Measurements from ENCODE around the gene SV2B.

The SV2B gene

GRCh38 chr15:91228890-91229289 is 128.8 kb downstream of the SV2B start:
- no peak for DNase-seq (ENCODE audit: low spot score)

DNA sequence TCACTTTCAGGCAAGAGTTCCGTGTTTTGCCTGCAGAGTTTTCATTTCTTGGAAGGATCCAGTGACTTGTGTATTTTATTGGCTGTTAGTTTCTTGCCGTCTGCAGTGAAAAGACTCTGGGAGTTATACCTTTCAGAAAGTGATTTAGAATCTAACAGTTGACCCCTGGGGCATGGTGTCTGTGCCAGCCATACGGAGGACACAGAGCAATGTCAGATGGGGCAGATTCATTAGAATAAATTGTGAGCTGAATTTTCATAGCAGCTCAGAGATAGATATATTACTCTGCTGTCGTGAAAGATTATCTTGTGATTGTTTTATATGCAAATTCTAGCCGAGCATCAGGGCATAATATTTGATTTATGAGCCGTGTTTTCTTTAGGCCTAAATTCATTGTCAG is 131.6 kb downstream of the SV2B start:
- no peak for DNase-seq (ENCODE audit: low spot score)

- no peak for DNase-seq (ENCODE audit: low spot score)
Observed at GRCh38 chr15:91234759-91235158, 134.7 kb downstream of the SV2B start.

GRCh38 chr15:91235376-91235775 is 135.3 kb downstream of the SV2B start:
- no peak for DNase-seq (ENCODE audit: low spot score)

- no peak for DNase-seq (ENCODE audit: low spot score)
Observed at GRCh38 chr15:91237445-91237844, 137.4 kb downstream of the SV2B start.

- DNase-seq (ENCODE audit: low spot score), result no peak
Observed at GRCh38 chr15:91238644-91239425, 138.8 kb downstream of the SV2B start.

- no peak for DNase-seq (ENCODE audit: low spot score)
Observed at GRCh38 chr15:91243826-91244225, 143.8 kb downstream of the SV2B start.

GRCh38 chr15:91244919-91245318 is 144.9 kb downstream of the SV2B start:
- DNase-seq (ENCODE audit: low spot score), result no peak

DNA sequence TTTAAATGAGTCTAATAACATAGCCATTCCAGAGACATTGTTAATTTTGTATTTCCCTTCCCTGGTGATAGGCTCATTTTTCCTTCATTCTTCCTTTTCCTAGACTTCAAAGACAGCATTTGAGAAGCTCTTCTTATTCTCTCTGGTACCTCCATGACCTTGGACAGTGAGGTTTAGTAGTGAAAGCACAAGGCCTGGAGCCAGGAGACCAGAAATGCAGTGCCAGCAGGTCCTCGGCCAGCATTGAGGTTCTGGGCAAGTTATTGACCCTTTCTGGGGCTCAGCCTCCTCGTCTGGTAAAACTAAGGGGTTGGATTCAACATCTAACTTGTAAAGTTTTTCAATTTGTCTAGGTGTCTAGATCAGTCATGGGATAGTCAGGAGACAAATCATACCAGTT is 146.9 kb downstream of the SV2B start:
- no peak for DNase-seq (ENCODE audit: low spot score)

DNA sequence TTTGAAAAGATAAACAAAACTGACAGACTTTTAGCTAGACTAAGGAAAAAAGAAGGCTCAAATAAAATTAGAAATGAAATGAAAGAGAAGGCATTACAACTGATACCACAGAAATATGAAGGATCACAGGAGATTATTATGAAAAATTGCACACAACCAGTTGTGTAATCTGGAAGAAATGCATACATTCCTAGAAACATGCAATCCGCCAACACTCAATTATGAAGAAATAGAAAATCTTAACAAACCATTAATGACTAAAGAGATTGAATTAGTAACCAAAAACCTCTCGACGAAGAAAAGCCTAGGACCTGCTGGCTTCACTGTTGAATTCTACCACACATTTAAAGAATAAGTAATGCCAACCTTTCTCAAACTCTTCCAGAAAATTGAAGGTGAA is 149.5 kb downstream of the SV2B start:
- DNase-seq (ENCODE audit: low spot score), result no peak

DNA sequence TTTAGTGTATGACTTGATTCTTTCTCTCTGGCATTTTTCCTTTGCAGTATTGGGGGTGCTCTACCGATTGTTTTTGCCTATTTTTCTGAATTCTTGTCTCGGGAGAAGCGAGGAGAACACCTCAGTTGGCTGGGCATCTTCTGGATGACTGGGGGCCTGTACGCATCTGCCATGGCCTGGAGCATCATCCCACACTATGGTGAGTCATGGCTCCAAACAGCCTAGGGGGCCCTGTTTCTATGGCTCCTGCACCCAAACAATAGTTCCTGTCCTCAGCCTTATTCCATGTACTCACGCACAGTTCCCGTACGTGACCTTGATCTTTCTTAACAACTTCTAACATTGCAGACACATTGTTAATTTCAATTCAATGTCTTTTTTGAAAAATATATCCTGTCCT is 152.3 kb downstream of the SV2B start:
- DNase-seq (ENCODE audit: low spot score), result no peak

GRCh38 chr15:91252756-91253155 is 152.7 kb downstream of the SV2B start:
- no peak for DNase-seq (ENCODE audit: low spot score)

GRCh38 chr15:91253605-91254004 is 153.5 kb downstream of the SV2B start:
- DNase-seq (ENCODE audit: low spot score), result no peak

DNA sequence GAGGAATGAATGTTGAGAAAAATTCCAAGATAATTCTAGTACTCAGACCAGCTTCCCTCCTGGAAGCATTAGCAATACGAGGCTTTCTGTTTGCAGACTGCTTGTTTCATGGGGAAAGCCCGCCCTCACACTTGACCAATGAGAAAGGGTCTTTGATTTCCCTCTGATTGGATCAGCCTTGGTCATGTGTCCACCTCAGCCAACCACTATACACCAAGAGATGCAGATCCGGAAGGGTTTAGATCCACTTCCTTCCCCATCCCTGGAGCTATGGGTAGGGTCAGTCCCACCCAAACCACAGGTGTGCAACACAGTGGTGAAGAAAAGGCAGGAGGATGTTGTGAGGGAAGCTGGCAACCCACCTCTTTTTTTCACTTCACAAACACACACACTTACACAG is 154.7 kb downstream of the SV2B start:
- no peak for DNase-seq (ENCODE audit: low spot score)

- DNase-seq (ENCODE audit: low spot score), result no peak
Observed at GRCh38 chr15:91255670-91256192, 155.7 kb downstream of the SV2B start.

DNA sequence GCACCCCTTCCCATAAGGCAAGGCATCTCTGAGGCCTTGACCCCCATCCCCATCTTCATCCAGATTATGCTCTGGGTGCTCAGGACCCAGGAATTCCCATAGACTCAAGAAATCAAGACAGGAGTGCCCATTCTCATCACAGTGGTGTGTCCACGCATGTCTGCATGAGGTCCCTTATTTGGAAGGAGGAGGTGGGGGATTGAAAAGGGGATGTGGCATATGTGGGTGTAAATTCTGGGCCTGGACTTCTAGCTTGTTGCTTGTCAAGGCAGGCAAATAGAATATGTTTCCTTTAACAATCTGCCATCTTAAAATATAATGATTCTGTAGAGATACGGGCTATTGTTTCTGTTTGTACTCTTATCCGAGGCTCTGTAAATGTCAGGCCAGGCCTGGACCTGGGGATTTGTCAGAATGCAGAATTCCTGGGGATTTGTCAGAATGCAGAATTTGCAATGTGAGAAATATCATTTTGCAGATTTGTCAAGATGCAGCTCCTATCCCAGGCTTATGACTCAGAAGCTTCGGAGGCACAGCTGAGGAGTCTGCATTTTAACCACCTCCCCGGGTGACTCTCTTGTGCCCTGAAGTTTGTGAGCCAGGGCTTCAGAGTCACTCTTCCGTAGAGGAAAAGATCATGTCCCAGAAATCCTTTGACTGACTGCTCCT is 157.8 kb downstream of the SV2B start:
- no peak for DNase-seq (ENCODE audit: low spot score)

DNA sequence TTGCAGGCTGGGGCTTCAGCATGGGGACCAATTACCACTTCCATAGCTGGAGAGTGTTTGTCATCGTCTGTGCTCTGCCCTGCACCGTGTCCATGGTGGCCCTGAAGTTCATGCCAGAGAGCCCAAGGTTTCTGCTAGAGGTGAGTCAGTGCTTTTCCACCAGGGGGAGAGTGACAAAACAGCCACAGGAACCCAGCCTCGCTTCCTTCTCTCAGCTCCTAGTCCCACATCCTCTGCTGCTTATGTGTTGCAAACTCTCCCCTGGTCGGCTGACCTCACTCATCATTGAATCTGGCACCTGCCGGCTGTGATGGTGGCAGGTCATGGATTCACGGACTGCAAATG is 158.3 kb downstream of the SV2B start:
- DNase-seq (ENCODE audit: low spot score), result no peak

- DNase-seq (ENCODE audit: low spot score), result no peak
Observed at GRCh38 chr15:91259077-91259476, 159.0 kb downstream of the SV2B start.

DNA sequence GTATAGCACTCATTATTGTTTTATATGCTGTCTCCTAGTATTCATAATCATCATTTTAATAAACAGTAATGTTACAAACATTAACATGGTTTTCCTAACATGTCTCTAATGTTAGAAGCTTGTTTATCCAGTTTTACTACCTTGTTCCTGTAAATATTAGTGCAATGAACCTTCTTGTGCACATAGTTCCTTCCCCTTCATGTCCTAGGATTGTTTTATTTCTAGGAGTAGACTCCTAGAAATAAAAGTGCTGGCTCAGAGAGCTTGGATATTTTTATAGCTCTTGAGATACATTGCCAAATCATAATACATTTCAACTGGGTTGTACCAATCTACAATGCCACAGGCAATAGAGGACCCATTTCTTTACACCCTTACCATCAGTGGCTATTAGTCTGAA is 161.3 kb downstream of the SV2B start:
- no peak for DNase-seq (ENCODE audit: low spot score)

GRCh38 chr15:91263632-91264531 is 163.8 kb downstream of the SV2B start:
- no peak for DNase-seq (ENCODE audit: low spot score)

DNA sequence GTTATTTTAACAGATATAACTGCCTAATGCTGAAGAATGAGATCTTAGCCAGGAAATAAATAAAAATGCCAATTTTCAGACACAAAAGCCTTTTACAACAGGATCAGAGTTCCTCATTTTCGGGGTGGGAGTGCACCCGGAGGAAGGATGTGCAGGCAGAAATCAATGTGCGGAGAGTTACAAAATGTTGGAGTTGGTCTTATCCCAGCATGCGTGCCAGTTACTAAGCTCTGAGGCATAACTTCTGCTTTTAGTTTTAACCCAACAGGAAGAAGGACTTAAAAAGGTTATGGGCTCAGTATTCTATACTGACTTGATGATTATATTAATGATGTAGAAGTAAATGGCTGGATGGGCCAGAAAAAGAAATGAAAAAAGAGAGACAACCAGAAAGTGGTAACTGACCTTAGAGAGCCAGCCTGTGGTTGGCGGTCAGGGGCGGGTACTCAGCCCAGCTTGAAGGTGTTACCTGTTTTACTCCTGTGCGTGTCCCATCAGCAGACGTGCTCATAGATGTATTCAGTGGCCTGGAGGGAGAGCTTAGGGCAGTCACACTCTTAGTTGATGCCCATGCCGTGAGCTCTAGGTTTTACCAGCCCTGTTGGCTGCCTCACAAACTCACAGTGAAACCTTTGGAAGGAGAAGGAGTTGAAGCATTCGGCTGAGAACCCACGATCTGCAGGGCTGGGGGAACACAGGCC is 164.7 kb downstream of the SV2B start:
- DNase-seq (ENCODE audit: low spot score), result no peak

DNA sequence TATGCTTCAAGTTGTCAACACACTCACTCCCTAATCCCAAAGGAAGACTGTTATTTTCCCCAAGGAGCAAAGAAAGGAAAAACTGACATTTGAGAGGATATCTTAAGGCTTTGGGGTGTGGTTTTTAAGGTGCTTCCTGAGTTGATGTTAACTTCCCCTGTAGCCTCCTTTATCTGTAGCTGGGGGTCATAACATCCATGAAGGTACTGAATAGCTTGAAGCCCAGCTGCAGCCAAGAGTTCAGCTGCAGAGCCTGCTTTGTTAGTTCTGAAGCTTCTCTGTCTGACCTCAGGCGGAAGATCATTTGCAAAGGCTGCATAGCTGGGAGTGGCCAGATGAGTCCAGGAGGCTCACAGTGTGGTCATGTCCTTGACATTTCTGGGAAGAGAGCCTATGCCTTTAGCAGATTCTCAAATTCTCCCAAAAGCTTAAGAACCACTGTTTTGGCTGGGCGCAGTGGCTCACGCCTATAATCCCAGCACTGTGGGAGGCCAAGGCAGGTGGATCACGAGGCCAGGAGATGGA is 165.4 kb downstream of the SV2B start:
- DNase-seq (ENCODE audit: low spot score), result no peak
